GM12801 (cell line): ENCODE data around the gene ICE1.

Experiments used
- TF ChIP-seq, protein P1 (sequence below): IDR thresholded peaks from one replicate; pipeline ENCODE4 v1.5.1; 2011; ENCODE audit warnings: control low read depth; ENCODE audit not compliant: insufficient read length; ENCODE audit errors: extremely low read depth

ICE1 gene

DNA sequence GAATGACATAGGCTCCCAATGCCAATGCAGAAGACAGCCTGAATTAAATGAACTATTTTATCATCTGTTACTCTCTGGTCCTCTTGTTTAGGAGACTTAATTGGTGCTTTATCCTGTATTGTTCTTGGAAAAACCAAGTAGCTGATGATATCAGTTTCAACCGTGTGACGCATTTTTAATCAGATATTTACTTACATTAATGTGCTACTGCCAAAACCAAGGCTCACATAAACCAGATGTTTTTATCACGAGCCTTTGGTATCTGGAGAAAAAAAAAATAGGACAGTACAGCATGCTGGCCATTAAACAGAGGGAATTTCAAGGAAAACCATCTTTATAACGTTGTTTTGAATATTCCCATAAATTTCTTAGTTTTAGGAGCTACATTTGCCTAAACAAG lies 90.1 kb downstream of the ICE1 start:
- TF ChIP-seq, protein P1, sequence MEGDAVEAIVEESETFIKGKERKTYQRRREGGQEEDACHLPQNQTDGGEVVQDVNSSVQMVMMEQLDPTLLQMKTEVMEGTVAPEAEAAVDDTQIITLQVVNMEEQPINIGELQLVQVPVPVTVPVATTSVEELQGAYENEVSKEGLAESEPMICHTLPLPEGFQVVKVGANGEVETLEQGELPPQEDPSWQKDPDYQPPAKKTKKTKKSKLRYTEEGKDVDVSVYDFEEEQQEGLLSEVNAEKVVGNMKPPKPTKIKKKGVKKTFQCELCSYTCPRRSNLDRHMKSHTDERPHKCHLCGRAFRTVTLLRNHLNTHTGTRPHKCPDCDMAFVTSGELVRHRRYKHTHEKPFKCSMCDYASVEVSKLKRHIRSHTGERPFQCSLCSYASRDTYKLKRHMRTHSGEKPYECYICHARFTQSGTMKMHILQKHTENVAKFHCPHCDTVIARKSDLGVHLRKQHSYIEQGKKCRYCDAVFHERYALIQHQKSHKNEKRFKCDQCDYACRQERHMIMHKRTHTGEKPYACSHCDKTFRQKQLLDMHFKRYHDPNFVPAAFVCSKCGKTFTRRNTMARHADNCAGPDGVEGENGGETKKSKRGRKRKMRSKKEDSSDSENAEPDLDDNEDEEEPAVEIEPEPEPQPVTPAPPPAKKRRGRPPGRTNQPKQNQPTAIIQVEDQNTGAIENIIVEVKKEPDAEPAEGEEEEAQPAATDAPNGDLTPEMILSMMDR: no peak

DNA sequence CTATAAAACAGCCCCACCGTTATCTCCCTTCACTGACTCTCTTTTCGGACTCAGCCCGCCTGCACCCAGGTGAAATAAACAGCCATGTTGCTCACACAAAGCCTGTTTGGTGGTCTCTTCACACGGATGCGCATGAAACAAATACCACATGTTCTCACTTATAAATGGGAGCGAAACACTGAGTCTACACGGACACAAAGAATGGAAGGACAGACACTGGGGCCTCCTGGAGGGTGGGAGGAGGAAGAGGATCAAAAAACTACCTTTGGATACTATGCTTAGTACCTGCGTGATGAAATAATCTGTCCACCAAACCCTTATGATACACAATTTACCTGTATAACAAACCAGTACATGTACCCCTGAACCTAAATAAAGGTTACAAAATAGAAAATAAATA lies 98.6 kb downstream of the ICE1 start:
- TF ChIP-seq, protein P1: no peak

DNA sequence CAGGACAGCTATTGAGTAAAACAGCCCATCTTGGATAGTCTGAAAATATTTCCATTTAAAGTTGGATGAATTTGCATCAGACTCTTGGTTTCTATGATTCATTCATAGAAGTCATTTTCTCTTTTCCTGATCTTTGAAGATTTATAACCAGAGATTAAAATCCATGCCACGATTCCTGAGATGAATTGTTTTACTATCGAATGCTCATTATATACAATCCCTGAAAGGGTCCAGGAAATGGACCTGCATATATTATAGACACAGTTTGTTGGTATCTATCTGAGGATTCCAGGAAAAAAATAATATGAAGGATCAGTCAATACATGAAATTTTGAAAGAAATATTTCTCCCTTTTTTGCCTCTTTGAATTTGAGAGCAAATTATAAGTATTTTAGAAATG lies 99.0 kb downstream of the ICE1 start:
- TF ChIP-seq, protein P1: no peak

DNA sequence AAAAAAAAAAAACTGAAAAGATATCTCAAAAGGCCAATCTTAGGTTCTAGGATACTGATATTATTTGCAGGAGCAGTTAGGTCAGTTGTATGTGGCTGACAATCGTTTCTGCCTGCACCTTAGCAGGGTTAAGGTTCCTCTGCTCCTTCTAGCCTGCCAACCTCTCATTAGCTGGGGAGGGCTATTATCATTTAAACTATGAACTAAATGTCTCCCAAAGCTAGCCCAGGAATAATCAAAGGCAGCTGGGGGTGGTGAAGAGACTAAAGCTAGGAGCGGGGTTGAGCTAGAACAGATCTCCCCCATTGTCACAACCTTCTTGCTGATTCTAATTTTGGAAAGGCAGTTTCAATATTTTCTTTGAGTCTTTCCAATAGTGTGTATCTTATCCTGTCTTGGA lies 99.9 kb downstream of the ICE1 start:
- TF ChIP-seq, protein P1: no peak

DNA sequence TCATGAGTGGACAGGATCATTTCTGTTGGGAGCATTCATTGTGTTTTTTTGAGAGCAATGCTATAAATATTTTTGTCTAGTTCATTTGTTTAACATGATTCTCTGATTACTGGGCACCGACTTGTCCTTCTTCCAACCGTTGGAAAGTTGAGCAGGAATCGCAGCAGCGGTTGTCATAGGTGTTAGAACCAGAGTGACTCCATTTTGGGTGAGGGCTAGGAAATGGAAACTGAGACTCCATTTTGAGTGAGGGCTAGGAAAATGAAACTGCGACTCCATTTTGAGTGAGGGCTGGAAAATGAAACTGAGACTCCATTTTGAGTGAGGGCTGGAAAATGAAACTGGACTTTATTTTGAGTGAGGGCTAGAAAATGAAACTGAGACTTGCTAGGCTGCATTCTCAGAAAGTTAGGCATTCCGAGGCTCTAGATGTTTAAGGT lies 100.6 kb downstream of the ICE1 start:
- TF ChIP-seq, protein P1: no peak

GRCh38 chr5:5524327-5524726 lies 101.8 kb downstream of the ICE1 start:
- TF ChIP-seq, protein P1: no peak

DNA sequence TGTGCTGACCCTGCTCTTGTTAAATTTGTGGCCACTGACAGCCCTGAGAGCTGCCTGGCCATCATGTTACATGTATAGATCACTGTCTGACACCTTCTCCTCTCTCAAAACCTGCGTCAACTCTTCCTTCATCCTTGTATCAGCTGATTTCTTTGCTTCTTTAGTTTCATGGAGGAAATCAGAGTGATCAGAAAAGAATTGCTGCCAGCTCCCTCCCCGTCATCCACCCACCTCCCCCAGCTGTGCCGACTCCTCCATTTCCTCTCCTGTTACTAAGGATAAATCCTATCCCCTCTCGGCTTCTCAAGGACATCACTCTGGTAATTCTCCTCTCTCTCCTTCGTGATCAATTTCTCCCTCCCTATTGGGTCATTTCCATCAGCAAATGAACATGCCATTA lies 108.9 kb downstream of the ICE1 start:
- TF ChIP-seq, protein P1: no peak
